Duodenal mucosa (tissue), 2 donors: ENCODE data around the gene RMDN2.
"Not testable (repeated sequence)": the region's sequence is repeated elsewhere in the genome, so short reads cannot be mapped to it uniquely, and the experiment has no call there.

Experiments used
- H3K27ac ChIP-seq: one replicate; pipeline ENCODE4 v1.7.0; 2013; ENCODE audit warnings: low read depth, low read length
- H3K27me3 ChIP-seq, 2 donors: one replicate each; pipeline ENCODE4 v1.7.0; 2013; ENCODE audit warnings: low read length in 2 of 2, control low read depth in 1 of 2; ENCODE audit not compliant: insufficient read depth in 2 of 2, control insufficient read depth in 1 of 2
- H3K36me3 ChIP-seq, 2 donors: one replicate each; pipeline ENCODE4 v1.7.0; 2013; ENCODE audit warnings: low read length in 2 of 2, control low read depth in 1 of 2; ENCODE audit not compliant: insufficient read depth in 2 of 2, control insufficient read depth in 1 of 2
- H3K4me1 ChIP-seq, 2 donors: one replicate each; pipeline ENCODE4 v1.7.0; 2013; ENCODE audit warnings: low read length in 2 of 2, control low read depth in 1 of 2; ENCODE audit not compliant: insufficient read depth in 2 of 2, control insufficient read depth in 1 of 2
- H3K4me3 ChIP-seq, 2 donors: one replicate each; pipeline ENCODE4 v1.7.0; 2013; ENCODE audit warnings: low read length in 2 of 2, low read depth in 1 of 2
- H3K9ac ChIP-seq, 2 donors: one replicate each; pipeline ENCODE4 v1.7.0; 2013; ENCODE audit warnings: low read length in 2 of 2, low read depth in 1 of 2
- H3K9me3 ChIP-seq, 2 donors: one replicate each; pipeline ENCODE4 v1.7.0; 2013; ENCODE audit warnings: low read length in 2 of 2, control low read depth in 1 of 2; ENCODE audit not compliant: control insufficient read depth in 1 of 2

RMDN2 gene

DNA sequence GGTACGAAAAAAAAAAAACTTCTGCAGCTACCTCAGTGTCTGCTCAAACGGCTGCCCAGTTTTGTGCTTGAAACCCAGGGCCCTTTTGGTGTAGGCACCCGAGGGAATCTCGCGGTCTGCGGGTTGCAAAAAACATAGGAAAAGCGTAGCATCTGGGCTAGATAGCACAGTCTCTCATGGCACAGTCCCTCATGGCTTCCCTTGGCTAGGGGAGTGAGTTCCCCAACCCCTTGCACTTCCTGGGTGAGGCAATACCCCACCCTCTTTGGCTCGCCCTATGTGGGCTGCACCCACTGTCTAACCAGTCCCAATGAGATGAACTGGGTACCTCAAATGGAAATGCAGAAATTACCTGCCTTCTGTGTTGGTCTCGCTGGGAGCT is 37.6 kb downstream of the RMDN2 start:
- H3K27ac ChIP-seq, H3K4me3 ChIP-seq, H3K9me3 ChIP-seq, H3K27me3 ChIP-seq, H3K9ac ChIP-seq, H3K4me1 ChIP-seq, H3K36me3 ChIP-seq: not testable (repeated sequence)

GRCh38 chr2:37963901-37964300 is 38.8 kb downstream of the RMDN2 start:
- H3K4me3 ChIP-seq, H3K4me1 ChIP-seq, H3K27me3 ChIP-seq, H3K36me3 ChIP-seq, H3K9me3 ChIP-seq, H3K9ac ChIP-seq, H3K27ac ChIP-seq: not testable (repeated sequence)

DNA sequence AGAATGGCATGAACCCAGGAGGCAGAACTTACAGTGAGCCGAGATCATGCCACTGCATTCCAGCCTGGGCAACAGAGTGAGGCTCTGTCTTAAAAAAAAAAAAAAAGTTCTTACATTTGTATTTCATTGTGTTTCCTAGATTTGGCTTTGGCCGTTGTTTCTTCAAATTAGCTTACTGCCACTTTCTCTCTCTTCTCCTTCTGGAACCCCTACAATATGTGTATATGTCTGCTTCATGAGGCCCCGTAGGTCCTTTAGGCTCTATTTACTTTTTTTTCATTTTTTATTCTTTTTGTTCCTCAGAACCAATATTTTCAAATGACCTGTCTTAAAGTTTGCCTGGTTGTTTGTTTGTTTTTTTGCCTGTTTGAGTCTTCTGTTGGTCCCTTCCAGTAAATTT is 41.2 kb downstream of the RMDN2 start:
- H3K27ac ChIP-seq = no peak overlapping the region
- H3K36me3 ChIP-seq = no peaks in the 10 kb centered on the region
- H3K9me3 ChIP-seq = no peaks in the 10 kb centered on the region

DNA sequence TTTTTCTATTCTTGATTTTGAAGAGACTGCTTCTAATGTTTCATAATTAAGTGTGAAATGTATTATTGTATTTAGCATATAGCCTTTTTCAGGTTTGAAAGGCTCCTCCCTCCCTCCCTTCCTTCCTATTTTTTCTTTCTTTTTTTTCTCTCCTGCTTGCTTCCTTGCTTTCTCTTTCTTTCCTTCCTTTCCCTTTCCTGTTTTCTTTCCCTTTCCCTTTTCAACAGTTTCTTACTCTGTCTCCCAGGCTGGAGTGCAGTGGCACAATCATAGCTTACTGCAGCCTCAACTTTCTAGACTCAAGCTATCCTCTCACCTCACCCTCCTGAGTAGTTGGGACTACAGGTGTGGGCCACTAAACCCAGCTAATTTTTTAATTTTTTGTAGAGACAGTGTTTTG is 44.6 kb downstream of the RMDN2 start:
- Histone ChIP-seq H3K36me3 (no peaks in the 10 kb centered on the region), H3K9ac (no peak overlapping the region), H3K4me3 (no peak overlapping the region), H3K9me3 (no peaks in the 10 kb centered on the region), H3K27me3 (no peaks in the 10 kb centered on the region), H3K4me1 (no peaks in the 10 kb centered on the region), H3K27ac (no peak overlapping the region)

More for the DNA sequence above, 41.2 kb downstream of the RMDN2 start:
- H3K9ac ChIP-seq = no peak overlapping the region
- H3K4me1 ChIP-seq = no peaks in the 10 kb centered on the region
- no peaks in the 10 kb centered on the region for H3K27me3 ChIP-seq
- no peak overlapping the region for H3K4me3 ChIP-seq

DNA sequence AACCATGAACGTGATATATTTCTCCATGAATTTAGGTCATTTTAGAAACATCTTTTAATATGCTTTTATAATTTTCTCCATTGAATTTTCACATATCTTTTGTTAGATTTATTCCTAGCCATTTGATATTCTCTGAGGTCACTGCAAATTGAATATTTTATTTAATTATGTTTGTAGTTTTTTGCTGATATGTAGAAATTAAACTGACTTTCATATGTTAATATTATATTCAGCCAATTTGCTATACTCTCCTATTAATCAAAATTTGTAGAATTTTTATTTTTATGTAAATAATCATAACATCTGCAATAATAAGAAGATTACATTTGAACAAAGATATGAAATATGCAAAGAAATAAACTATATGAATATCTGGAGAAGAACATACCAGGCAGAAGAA is 46.9 kb downstream of the RMDN2 start:
- no peak overlapping the region for H3K27ac ChIP-seq
- H3K4me3 ChIP-seq = no peak overlapping the region
- no peaks in the 10 kb centered on the region for H3K27me3 ChIP-seq
- no peaks in the 10 kb centered on the region for H3K36me3 ChIP-seq
- H3K9me3 ChIP-seq = no peaks in the 10 kb centered on the region
- no peak overlapping the region for H3K9ac ChIP-seq
- no peaks in the 10 kb centered on the region for H3K4me1 ChIP-seq

GRCh38 chr2:37973615-37974353 is 48.7 kb downstream of the RMDN2 start:
- Histone ChIP-seq H3K9me3 (no peaks in the 10 kb centered on the region), H3K4me3 (no peak overlapping the region), H3K27ac (no peak overlapping the region), H3K9ac (no peak overlapping the region), H3K27me3 (no peaks in the 10 kb centered on the region), H3K4me1 (no peaks in the 10 kb centered on the region), H3K36me3 (no peaks in the 10 kb centered on the region)

GRCh38 chr2:37975808-37976207 is 50.7 kb downstream of the RMDN2 start:
- Histone ChIP-seq H3K9me3 (no peaks in the 10 kb centered on the region), H3K4me1 (no peaks in the 10 kb centered on the region), H3K9ac (no peak overlapping the region), H3K4me3 (no peak overlapping the region), H3K36me3 (no peaks in the 10 kb centered on the region), H3K27me3 (no peaks in the 10 kb centered on the region), H3K27ac (no peak overlapping the region)

DNA sequence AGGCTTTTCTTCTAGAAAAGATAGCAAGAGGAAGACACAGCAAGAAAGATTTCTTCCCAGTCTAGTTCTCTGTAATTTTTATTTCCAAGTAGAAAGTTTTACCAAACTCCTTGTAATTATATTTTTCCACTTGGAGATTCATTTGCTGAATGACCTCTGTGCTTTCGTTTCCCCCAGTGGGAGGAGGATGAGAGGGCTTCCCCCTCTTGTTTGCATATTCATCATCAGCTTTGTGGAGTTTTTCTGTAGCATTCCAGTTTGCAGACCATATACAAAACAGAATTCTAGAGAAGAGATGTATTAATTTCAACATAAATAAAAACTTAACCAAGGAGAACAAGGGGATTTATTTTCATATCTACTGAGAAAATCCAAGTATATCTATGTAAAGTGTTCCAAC is 51.3 kb downstream of the RMDN2 start:
- no peak overlapping the region for H3K9ac ChIP-seq
- no peaks in the 10 kb centered on the region for H3K4me1 ChIP-seq
- H3K4me3 ChIP-seq = no peak overlapping the region
- no peak overlapping the region for H3K27ac ChIP-seq
- no peaks in the 10 kb centered on the region for H3K27me3 ChIP-seq
- H3K9me3 ChIP-seq = no peaks in the 10 kb centered on the region
- H3K36me3 ChIP-seq = no peaks in the 10 kb centered on the region

DNA sequence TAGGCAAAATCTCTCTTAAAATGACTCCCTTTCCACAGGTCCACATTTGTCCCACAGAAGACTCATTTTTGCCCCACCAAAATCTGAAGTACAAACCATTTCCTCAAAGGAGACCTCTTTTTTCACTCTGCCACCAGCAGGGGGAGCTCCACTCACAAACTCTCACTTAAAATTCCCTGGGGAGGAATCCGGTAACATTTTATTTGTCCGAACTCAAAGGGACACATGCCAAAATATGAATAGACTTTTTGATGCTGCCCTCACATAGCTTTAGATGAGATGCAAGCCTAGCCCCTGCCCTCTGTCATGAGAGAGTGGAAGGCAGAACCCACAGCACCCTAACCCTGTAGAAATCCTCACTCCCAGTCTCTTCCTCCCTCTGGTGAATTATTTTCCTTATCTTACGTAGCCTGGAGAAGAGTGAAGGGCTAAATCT is 57.1 kb downstream of the RMDN2 start:
- H3K27me3 ChIP-seq = no peaks in the 10 kb centered on the region

GRCh38 chr2:37982847-37983246 is 57.8 kb downstream of the RMDN2 start:
- peaks cover 0 to 3% of the 10 kb centered on the region in 2 donors for H3K4me1 ChIP-seq
- H3K4me3 ChIP-seq = no peak overlapping the region
- H3K27me3 ChIP-seq = no peaks in the 10 kb centered on the region
- H3K9ac ChIP-seq = no peak overlapping the region
- no peaks in the 10 kb centered on the region for H3K9me3 ChIP-seq
- no peak overlapping the region for H3K27ac ChIP-seq
- H3K36me3 ChIP-seq = no peaks in the 10 kb centered on the region

More for the DNA sequence above, 57.1 kb downstream of the RMDN2 start:
- H3K27ac ChIP-seq = no peak overlapping the region
- H3K4me1 ChIP-seq = peaks cover 0 to 3% of the 10 kb centered on the region in 2 donors
- H3K9ac ChIP-seq = no peak overlapping the region
- no peaks in the 10 kb centered on the region for H3K36me3 ChIP-seq
- no peaks in the 10 kb centered on the region for H3K9me3 ChIP-seq
- no peak overlapping the region for H3K4me3 ChIP-seq
